ENCODE results near the gene SLC45A1. TPM values are rescaled to one million over a fixed set of nuclear protein-coding genes. Genes with fewer than 3 reads are reported as not detected.

SLC45A1 gene
- total and polyA plus RNA-seq, 12 donors, result 0.44 to 7.0 (median 2.5) TPM

GRCh38 chr1:8326265-8326664 lies 8.4 kb downstream of the SLC45A1 start:
- H3K9me3 ChIP-seq (replicated peaks in 1 of 3), result no peaks in the 10 kb centered on the region
- no peaks in the 10 kb centered on the region for H3K36me3 ChIP-seq (replicated peaks in 1 of 2)
- 92 to 95% (median 93%) methylated on average over 13 of the region's 13 CpGs for WGBS, 4 donors
- H3K4me3 ChIP-seq, result no peak overlapping the region
- no peak for TF ChIP-seq CTCF (IDR thresholded peaks at IDR 0.05)
- no peak for TF ChIP-seq POLR2A (IDR thresholded peaks at IDR 0.05)
- H3K27ac ChIP-seq, result no peak overlapping the region
- intact Hi-C loops (cut with DNase I), result no loop called here
- DNase-seq, result no peak
- peaks cover 5% of the 10 kb centered on the region in 2 donors for H3K4me1 ChIP-seq (replicated peaks in 1 of 2)
- no peaks in the 10 kb centered on the region for H3K27me3 ChIP-seq

GRCh38 chr1:8328271-8328670 lies 10.4 kb downstream of the SLC45A1 start:
- H3K27ac ChIP-seq, result no peak overlapping the region

GRCh38 chr1:8329439-8329838 lies 11.5 kb downstream of the SLC45A1 start:
- Histone ChIP-seq H3K4me1 (replicated peaks in 1 of 2) (no peaks in the 10 kb centered on the region), H3K4me3 (no peak overlapping the region), H3K27ac (no peak overlapping the region), H3K27me3 (no peaks in the 10 kb centered on the region), H3K36me3 (replicated peaks in 1 of 2) (no peaks in the 10 kb centered on the region), H3K9me3 (replicated peaks in 1 of 3) (no peaks in the 10 kb centered on the region)
- intact Hi-C loops (cut with DNase I), result no loop called here
- DNase-seq, result peak in 1 of 7 donors; percentile 76
- TF ChIP-seq CTCF (IDR thresholded peaks at IDR 0.05) (no peak), POLR2A (IDR thresholded peaks at IDR 0.05) (no peak)
- 83 to 89% (median 87%) methylated on average over 11 to 12 of the region's 12 CpGs for WGBS, 4 donors

More at GRCh38 chr1:8328271-8328670, 10.4 kb downstream of the SLC45A1 start:
- Histone ChIP-seq H3K9me3 (replicated peaks in 1 of 3) (no peaks in the 10 kb centered on the region), H3K4me1 (replicated peaks in 1 of 2) (peaks cover 5% of the 10 kb centered on the region in 2 donors), H3K4me3 (no peak overlapping the region), H3K36me3 (replicated peaks in 1 of 2) (no peaks in the 10 kb centered on the region), H3K27me3 (no peaks in the 10 kb centered on the region)
- intact Hi-C loops (cut with DNase I), result no loop called here
- WGBS, 4 donors, result 92 to 96% (median 94%) methylated on average over 17 to 18 of the region's 18 CpGs
- no peak for DNase-seq
- no peak for TF ChIP-seq CTCF (IDR thresholded peaks at IDR 0.05)
- TF ChIP-seq POLR2A (IDR thresholded peaks at IDR 0.05), result no peak

- Histone ChIP-seq H3K27me3 (no peaks in the 10 kb centered on the region), H3K27ac (no peak overlapping the region), H3K4me1 (replicated peaks in 1 of 2) (no peaks in the 10 kb centered on the region), H3K4me3 (no peak overlapping the region), H3K36me3 (replicated peaks in 1 of 2) (no peaks in the 10 kb centered on the region), H3K9me3 (replicated peaks in 1 of 3) (no peaks in the 10 kb centered on the region)
- no peak for TF ChIP-seq CTCF (IDR thresholded peaks at IDR 0.05)
- TF ChIP-seq POLR2A (IDR thresholded peaks at IDR 0.05), result no peak
- intact Hi-C loops (cut with DNase I), result no loop called here
- WGBS, 4 donors, result 86 to 93% (median 90%) methylated on average over 13 to 14 of the region's 14 CpGs
- no peak for DNase-seq
Observed at GRCh38 chr1:8329858-8330257, 11.9 kb downstream of the SLC45A1 start.
